ENCODE data around the gene BLACAT1.

DNA sequence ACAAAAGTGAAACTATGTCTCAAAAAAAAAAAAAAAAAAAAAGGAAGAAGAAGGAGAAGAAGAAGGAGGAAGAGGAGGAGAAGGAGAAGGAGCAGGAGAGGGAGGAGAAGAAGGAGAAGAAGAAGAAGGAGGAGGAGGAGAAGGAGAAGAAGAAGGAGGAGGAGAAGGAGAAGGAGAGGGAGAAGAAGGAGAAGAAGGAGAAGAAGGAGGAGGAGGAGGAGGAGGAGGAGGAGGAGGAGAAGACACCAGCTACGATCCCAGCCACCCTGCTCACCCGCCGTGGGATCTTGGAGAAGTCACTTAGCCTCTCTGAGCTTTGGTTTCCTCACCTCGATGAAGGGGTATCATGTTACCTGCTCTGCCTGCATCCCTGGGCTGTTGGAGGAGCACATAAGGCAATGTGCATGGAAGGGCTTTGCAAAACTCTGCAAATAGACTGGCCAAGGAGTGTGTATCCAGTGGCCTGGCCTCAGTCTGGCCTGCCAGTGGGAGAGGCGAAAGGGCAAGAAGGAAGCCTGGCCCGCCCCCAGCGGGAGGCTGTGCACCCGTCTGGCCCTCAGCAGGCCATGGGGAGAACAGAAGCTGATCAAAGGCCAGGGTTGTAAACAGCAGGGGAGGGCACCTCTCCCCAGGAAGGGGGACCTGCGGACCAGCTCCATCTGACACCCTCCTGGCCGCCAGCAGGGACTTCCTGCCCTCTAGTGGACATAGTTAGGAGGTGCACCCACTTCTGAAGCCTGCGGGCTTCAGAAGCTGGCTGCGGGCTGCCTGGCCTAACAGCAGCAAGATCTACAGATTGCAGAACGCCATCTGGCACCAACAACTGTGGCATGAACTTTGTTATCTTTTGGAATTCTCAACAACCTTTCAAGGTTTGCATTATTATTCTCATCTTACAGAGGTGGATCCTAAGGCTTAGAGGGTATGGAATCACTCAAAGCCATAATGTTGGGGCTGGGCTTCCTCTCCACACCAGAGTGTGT, 29.4 kb upstream of the BLACAT1 start:
- TF ChIP-seq, protein P1, sequence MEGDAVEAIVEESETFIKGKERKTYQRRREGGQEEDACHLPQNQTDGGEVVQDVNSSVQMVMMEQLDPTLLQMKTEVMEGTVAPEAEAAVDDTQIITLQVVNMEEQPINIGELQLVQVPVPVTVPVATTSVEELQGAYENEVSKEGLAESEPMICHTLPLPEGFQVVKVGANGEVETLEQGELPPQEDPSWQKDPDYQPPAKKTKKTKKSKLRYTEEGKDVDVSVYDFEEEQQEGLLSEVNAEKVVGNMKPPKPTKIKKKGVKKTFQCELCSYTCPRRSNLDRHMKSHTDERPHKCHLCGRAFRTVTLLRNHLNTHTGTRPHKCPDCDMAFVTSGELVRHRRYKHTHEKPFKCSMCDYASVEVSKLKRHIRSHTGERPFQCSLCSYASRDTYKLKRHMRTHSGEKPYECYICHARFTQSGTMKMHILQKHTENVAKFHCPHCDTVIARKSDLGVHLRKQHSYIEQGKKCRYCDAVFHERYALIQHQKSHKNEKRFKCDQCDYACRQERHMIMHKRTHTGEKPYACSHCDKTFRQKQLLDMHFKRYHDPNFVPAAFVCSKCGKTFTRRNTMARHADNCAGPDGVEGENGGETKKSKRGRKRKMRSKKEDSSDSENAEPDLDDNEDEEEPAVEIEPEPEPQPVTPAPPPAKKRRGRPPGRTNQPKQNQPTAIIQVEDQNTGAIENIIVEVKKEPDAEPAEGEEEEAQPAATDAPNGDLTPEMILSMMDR (IDR thresholded peaks at IDR 0.05; ENCODE audit: low read length) = peak; percentile 99
- TF ChIP-seq EZH2phosphoT487 (IDR thresholded peaks at IDR 0.05; ENCODE audit: low read length) = no peak
